ENCODE results near the gene WNT5A.

DNA sequence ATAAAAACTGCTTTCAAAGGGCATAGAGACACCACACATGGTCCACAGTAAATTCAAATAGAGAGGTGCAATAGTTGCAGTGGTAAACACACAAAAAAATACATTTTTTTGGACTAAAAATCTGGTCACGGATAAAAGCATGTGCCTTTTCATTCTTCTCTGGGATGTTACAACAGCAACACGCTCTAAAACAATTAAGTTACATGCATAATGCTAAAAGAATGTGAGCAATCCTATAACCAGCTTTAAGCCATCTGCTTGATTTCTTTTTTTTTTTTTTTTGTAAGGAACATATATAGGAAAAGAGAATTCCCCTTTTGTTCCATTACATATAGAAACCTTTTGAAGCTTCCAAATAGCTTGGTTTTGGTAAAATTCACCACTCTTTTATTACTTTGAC is 20.0 kb downstream of the WNT5A start:
- TF ChIP-seq, protein P1, sequence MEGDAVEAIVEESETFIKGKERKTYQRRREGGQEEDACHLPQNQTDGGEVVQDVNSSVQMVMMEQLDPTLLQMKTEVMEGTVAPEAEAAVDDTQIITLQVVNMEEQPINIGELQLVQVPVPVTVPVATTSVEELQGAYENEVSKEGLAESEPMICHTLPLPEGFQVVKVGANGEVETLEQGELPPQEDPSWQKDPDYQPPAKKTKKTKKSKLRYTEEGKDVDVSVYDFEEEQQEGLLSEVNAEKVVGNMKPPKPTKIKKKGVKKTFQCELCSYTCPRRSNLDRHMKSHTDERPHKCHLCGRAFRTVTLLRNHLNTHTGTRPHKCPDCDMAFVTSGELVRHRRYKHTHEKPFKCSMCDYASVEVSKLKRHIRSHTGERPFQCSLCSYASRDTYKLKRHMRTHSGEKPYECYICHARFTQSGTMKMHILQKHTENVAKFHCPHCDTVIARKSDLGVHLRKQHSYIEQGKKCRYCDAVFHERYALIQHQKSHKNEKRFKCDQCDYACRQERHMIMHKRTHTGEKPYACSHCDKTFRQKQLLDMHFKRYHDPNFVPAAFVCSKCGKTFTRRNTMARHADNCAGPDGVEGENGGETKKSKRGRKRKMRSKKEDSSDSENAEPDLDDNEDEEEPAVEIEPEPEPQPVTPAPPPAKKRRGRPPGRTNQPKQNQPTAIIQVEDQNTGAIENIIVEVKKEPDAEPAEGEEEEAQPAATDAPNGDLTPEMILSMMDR (IDR thresholded peaks at IDR 0.05): no peak
- TF ChIP-seq POLR2A (IDR thresholded peaks at IDR 0.05; ENCODE audit: low read depth) (no peak), POLR2AphosphoS5 (IDR thresholded peaks at IDR 0.05) (no peak), EP300 (IDR thresholded peaks at IDR 0.05) (no peak)

Measured in esophagus muscularis mucosa (tissue), 4 donors.